Measurements from ENCODE around the gene WFIKKN1. TPM values are rescaled to one million over a fixed set of nuclear protein-coding genes. Genes with fewer than 3 reads are reported as not detected.
"Not testable (repeated sequence)": the region's sequence is repeated elsewhere in the genome, so short reads cannot be mapped to it uniquely, and the experiment has no call there.

Gene WFIKKN1
- total RNA-seq, 1 experiment from 2014 or later, result 0.07 TPM

- DNase-seq (ENCODE audit: low read depth), result peak; percentile 50
- in situ Hi-C loops (cut with HindIII; ENCODE audit: low pct_unique_long_range_greater_than_20kb, low sequenced_read_pairs), result no loop called here
These were observed 38.1 kb upstream of the WFIKKN1 start for GRCh38 chr16:592518-593306.

- DNase-seq (ENCODE audit: low read depth), result no peak
- in situ Hi-C loops (cut with HindIII; ENCODE audit: low pct_unique_long_range_greater_than_20kb, low sequenced_read_pairs), result no loop called here
These were observed 37.4 kb upstream of the WFIKKN1 start for GRCh38 chr16:593406-593805.

GRCh38 chr16:593807-594206, 37.0 kb upstream of the WFIKKN1 start:
- in situ Hi-C loops (cut with HindIII; ENCODE audit: low pct_unique_long_range_greater_than_20kb, low sequenced_read_pairs), result no loop called here
- no peak for DNase-seq (ENCODE audit: low read depth)

DNA sequence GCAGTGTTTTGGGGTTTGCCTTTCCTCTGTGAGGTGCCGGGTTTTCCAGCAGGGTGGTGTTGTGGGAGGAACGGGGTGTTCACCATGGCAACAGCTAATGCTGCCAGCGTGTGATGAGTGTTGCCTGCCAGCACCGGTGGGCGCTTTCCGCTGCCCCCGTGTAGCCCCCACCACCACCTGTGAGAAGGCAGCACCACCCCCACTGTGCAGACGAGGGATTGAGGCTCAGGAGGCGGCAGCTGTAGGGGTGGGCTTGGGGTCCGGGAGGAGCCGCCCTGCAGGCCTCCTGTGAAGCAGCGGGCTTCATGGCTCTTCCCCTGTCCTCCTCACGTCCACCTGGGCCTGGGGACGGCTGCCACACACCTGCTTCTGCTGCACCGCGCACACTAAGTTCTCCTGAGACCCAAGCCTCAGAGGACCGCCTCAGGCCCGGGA, 35.7 kb upstream of the WFIKKN1 start:
- no peak for DNase-seq (ENCODE audit: low read depth)
- in situ Hi-C loops (cut with HindIII; ENCODE audit: low pct_unique_long_range_greater_than_20kb, low sequenced_read_pairs), result no loop called here

GRCh38 chr16:595942-596735, 34.6 kb upstream of the WFIKKN1 start:
- no peak for DNase-seq (ENCODE audit: low read depth)
- in situ Hi-C loops (cut with HindIII; ENCODE audit: low pct_unique_long_range_greater_than_20kb, low sequenced_read_pairs), result no loop called here

DNA sequence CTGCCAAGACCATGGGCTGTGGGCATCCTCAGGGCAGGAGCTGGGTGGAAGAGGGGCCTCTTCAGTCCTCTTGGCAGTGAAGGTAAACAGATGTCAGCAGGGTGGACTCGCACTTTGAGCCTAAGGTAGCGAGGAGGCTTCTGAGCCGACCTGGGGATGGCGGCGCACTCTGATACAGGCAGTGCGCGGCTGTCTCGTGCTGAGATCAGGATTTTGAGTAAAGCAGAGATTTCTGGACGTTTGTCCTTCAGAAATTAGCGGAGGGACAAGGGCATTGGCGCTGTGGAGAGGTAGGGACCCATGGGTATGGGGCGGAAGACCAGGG, 34.1 kb upstream of the WFIKKN1 start:
- in situ Hi-C loops (cut with HindIII; ENCODE audit: low pct_unique_long_range_greater_than_20kb, low sequenced_read_pairs), result no loop called here
- no peak for DNase-seq (ENCODE audit: low read depth)

DNA sequence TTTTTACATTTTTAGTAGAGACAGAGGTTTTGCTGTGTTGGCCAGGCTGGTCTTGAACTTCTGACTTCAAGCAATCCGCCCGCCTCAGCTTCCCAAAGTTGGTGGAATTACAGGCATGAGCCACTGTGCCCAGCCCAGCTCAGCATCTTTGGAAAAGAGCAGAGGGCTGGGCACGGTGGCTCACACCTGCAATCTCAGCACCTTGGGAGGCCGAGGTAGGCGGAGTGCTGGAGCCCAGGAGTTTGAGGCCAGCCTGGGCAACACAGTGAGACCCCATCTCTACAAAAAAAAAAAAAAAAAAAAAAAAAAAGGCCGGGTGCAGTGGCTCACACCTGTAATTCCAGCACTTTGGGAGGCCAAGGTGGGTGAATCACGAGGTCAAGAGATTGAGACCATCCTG, 33.1 kb upstream of the WFIKKN1 start:
- DNase-seq (ENCODE audit: low read depth); in situ Hi-C loops (cut with HindIII; ENCODE audit: low pct_unique_long_range_greater_than_20kb, low sequenced_read_pairs): not testable (repeated sequence)

GRCh38 chr16:598823-599739, 31.7 kb upstream of the WFIKKN1 start:
- in situ Hi-C loops (cut with HindIII; ENCODE audit: low pct_unique_long_range_greater_than_20kb, low sequenced_read_pairs), result no loop called here
- DNase-seq (ENCODE audit: low read depth), result no peak

- in situ Hi-C loops (cut with HindIII; ENCODE audit: low pct_unique_long_range_greater_than_20kb, low sequenced_read_pairs), result no loop called here
- no peak for DNase-seq (ENCODE audit: low read depth)
These were observed 30.0 kb upstream of the WFIKKN1 start for GRCh38 chr16:600781-601180.

- DNase-seq (ENCODE audit: low read depth), result no peak
- in situ Hi-C loops (cut with HindIII; ENCODE audit: low pct_unique_long_range_greater_than_20kb, low sequenced_read_pairs), result no loop called here
These were observed 26.9 kb upstream of the WFIKKN1 start for GRCh38 chr16:603933-604332.

DNA sequence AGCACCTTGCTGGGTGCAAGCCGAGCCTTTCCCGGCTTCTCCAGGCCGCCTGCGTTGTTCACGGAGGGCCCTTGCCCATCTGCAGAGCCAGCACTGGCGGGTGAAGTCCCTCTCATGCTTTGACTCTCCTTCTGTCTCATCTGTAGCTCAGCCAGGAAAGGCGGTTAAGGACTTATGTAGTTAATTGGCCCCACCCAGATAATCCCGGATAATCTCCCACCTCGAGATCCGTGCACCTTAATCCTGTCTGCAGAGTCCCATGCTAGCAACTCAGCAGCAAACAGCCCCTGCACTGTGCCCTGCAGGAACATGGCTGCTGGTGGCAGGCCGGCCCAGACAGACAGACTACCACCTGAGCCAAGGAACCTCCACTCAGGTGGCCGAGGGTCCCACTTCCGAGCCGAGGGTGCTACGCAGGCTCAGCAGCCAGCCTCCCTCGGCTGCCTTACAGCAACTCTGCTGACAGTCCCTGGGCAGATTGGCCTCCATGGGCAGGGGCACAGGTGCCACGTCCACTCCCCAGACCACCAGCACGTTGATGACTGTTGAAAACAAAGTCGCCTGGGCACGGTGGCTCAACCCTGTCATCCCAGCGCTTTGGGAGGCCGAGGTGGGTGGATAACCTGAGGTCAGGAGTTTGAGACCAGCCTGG, 24.0 kb upstream of the WFIKKN1 start:
- no peak for DNase-seq (ENCODE audit: low read depth)
- in situ Hi-C loops (cut with HindIII; ENCODE audit: low pct_unique_long_range_greater_than_20kb, low sequenced_read_pairs), result no loop called here

DNA sequence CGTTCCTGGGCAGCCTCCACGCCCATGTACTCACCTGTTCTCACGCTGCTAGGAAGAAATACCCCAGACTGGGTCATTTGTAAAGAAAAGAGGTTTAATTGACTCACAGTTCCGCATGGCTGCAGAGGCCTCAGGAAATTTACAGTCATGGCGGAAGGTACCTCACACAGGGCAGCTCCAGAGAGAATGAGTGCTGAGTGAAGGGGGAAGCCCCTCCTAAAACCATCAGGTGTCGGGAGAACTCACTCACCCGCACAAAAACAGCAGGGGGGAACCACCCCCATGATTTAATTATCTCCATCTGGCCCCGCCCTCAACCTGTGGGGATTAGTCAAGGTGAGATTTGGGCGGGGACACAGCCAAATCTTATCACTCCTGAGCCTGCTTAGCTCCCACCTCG, 22.8 kb upstream of the WFIKKN1 start:
- in situ Hi-C loops (cut with HindIII; ENCODE audit: low pct_unique_long_range_greater_than_20kb, low sequenced_read_pairs), result no loop called here
- no peak for DNase-seq (ENCODE audit: low read depth)

DNA sequence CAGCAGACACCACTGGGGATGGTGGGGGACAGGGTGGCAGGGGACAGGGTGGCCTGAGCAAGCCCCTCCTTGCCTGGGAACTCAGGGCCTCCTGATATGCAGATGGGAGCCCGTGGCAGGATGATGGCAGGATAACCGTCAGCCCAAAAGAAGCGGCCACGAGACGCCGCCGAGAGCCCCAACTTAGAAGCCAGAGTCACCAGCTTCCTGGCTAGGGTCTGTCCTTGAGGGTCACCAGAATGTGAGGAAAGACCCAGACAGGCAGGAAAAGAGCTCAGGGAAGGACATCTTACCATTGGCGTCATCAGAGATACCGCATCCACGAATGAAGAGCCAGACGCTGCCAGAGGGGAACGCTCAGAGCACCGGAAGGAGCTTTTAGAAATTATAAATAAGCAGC, 21.5 kb upstream of the WFIKKN1 start:
- in situ Hi-C loops (cut with HindIII; ENCODE audit: low pct_unique_long_range_greater_than_20kb, low sequenced_read_pairs), result no loop called here
- DNase-seq (ENCODE audit: low read depth), result no peak

DNA sequence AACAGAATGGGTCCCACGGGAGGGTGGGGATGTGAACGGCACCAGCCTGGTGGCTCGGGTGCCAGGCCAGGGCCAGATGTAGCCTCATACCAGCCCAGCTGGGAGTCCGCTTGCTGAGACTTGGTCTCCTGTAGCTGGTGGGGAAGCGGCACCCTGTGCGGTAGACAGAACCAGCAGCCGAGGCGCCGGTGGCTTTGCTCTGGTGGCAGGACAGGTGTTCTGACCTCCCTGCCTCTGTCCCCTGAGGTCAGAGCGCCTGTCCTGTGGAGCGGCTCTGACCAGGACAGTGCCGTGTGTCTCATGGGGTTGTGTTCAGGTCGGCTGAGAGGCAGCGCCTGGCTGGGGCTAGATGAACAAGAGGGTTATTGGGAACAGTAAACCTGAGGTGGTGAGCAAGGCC, 20.8 kb upstream of the WFIKKN1 start:
- no peak for DNase-seq (ENCODE audit: low read depth)
- in situ Hi-C loops (cut with HindIII; ENCODE audit: low pct_unique_long_range_greater_than_20kb, low sequenced_read_pairs), result no loop called here

DNA sequence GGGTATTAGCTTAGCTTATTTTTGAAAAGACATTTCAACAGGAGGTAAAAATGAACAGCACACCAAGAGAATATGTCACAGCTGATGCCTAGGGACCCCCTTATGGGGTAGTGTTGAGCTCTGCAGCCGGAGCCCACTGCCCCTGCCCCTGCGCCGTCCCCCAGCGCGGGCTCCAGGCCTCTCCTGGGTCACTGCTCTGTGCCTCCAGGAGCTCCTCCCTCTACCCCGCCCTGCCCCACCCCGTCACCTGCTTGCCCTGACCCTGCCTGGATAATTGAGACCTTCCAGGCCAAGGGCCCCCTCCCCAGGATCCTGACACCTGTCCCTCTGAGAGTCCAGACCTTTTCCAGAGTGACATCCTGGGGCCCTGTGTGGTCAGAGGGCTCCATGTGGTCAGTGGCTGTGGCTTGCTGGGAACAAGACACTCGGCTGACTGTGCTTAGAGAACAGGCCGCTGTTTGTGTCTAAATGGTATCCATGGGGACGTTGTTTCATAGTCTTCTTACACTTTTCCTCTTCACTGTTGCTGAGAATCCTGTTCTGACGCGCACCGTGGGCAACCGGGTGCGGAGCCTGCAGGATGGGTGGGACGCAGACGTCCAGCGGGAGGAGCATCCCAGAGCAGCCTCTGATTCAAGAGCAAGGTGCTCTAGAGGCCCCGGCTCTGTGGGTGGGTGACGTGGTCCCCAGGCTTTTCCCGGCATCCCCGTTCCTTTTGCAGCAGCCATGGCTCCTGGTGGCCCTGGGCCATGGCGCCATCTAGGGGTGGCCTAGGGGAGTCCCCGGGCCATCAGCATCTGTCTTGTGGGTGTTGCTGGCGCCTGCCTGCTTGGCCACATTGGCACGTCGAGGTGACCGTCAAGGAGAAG, 20.0 kb upstream of the WFIKKN1 start:
- in situ Hi-C loops (cut with HindIII; ENCODE audit: low pct_unique_long_range_greater_than_20kb, low sequenced_read_pairs), result no loop called here
- no peak for DNase-seq (ENCODE audit: low read depth)

- in situ Hi-C loops (cut with HindIII; ENCODE audit: low pct_unique_long_range_greater_than_20kb, low sequenced_read_pairs), result no loop called here
- no peak for DNase-seq (ENCODE audit: low read depth)
These were observed 15.7 kb upstream of the WFIKKN1 start for GRCh38 chr16:615122-615521.

- no peak for DNase-seq (ENCODE audit: low read depth)
- in situ Hi-C loops (cut with HindIII; ENCODE audit: low pct_unique_long_range_greater_than_20kb, low sequenced_read_pairs), result no loop called here
These were observed 13.8 kb upstream of the WFIKKN1 start for GRCh38 chr16:616733-617586.

All from Caki2 (cell line).